HuH-7 (cell line): ENCODE data around the gene PROM2.
"Not testable (repeated sequence)": the region's sequence is repeated elsewhere in the genome, so short reads cannot be mapped to it uniquely, and the experiment has no call there.

Experiments used
- DNase-seq: peaks from one replicate; pipeline ENCODE4 v3.0.0; 2011; ENCODE audit warnings: low spot score

PROM2 gene

DNA sequence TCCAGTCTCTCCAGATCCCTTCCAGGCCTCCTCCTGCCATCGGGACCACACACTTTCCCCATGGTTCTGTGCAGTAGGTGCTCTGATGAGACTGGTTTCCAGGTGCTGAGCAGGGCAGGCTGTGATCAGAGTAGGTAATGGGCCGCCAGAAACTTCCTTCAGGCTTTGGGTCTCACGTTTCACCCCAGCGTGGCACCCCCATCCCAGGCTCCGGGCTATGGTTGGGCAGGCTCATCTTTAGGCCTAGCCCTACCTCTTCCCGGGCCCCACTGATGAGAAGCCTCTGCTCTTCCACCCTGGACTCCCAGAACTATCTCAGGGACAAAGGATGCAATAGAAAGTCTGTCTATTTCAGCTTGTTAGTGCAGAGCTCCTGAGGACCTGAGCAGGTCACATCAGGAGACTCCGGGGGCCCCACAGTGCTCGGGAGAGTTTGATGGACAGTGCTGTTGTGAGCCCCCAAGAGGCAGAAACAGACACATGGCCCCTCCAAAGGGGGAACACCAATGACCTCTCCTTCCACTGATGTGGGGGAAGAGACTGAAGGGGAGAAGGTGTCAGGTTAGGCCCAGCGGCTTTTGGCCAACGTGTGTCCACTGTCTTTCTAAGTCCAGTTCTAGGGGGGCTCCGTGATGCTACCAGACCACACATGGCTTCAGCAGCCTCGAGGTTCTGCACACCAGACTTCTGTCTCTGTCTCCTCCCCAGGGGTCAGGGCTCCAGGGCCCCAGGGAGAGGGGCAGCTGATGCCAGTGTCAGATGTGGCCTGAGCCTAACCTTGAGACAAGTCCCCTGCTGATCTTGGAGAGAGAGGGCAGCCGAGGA is 5.8 kb upstream of the PROM2 start:
- DNase-seq, result no peak

DNA sequence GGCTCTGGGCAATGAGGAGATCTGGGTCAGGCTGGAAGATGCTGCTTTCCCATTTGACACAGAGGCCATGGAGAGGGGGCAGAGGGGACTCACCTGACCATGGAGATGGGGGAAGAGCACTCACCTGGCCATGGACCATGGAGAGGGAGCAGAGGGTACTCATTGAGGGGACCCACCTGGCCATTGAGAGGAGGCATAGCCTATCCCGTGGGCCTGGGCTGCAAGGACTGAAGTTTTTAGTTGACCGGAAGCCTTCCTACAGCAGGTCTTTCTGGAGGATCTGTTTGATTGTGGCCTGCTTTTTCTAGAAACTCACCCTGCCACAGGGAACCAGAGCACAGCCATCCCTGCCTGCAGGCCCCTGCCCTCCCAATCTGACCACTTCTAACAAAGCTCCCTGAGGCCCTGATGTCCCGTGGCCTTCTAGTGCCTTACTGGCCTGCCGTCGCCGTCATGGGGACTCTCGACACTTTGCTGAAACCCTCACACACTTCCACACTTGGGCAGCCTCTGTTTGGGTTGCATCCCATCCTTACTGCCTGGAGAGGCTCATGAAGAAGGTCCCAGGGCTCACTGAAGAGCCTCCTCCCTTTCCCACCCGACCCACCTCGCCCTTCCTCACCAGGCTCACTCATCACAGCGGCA is 5.1 kb upstream of the PROM2 start:
- DNase-seq, result no peak

DNA sequence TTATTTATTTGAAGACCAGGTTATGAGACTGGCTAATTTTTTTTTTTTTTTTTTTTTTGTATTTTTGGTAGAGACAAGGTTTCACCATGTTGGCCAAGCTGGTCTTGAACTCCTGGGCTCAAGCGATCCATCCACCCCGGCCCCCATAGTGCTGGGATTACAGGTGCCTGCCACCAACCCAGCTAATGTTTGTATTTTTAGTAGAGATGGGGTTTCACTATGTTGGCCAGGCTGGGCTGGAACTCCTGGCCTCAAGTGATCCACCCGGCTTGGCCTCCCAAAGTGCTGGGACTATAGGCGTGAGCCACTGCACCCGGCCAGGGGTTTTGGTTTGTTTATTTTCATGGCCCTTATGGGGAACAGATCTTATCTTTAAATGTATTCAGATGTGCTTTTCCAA is 4.5 kb upstream of the PROM2 start:
- DNase-seq, result not testable (repeated sequence)

DNA sequence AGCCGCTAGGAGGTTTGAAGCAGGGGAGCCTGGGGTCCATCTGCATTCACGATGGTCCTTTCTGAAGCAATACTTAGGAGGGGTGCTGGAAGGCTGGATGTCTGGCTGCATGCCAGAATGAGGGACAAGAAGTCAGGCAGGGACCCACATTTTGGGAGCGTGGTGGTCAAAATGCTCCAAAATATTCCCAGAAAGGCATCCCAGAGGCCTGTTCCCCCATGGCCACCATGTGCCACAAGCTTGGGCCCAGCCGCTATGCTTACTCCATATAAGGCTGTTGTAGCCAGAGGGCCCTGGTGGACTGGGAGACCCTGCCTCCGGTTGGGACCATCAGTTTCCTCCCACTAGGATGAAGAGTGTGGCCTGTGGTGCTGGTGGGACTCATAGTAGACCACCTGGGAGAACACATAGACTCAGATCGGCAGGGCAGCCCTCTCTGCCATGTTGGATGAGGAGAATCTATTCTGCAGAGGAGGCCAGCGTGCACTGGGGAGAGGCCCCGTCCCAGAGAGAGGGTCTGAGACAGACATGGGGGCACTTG is 3.6 kb upstream of the PROM2 start:
- DNase-seq, result no peak

DNA sequence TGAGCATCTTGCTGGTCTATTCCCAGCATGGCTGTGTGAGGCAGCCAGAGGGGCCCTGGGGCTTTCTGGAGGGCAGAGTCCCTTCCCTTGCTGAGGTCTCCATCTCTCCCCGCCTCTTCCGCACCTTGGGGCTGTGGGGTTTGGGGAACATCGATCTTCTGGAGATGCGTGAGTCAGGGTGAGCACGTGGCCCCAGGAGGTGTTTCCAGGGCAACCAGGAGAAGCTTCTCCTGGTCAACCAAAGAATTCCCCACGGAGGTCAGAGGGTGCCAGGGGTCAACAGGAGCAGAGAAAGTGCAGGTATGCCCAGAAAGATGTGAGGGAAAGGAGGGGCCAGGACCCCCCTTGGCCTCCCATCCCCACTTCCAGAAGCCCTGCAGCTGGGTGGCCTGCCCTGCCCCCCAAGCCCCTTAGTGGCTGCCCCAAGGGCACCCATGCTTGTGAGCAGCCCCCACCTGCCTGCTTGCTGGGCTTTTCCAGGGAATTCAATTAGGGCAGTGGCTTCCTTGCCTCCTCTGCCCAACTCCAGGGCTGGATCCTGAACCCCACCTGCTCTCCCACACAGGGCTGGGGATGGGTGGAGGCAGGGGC is 2.8 kb upstream of the PROM2 start:
- DNase-seq, result no peak

DNA sequence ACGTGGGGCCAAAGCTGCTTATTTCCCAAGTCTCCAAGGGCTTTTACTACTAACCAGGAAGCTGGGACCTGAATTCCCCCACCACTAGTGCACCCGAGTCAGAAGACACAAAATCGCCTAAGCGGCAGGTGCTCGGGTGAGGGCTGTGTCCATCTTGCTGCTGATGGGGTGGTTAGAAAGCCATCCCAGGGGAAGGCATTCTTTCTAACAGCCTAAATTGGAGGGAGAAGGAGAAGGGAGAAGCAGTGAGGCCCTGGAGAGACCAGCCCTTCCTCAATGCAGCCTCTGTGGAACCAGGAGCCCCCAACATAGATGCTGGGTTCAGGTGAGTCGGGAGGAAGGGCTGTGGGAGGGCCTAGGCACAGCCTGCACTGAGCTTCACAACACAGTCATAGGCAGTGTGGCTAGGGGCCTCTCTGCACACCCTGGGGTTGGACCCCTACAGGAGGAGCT is 1.9 kb upstream of the PROM2 start:
- no peak for DNase-seq

DNA sequence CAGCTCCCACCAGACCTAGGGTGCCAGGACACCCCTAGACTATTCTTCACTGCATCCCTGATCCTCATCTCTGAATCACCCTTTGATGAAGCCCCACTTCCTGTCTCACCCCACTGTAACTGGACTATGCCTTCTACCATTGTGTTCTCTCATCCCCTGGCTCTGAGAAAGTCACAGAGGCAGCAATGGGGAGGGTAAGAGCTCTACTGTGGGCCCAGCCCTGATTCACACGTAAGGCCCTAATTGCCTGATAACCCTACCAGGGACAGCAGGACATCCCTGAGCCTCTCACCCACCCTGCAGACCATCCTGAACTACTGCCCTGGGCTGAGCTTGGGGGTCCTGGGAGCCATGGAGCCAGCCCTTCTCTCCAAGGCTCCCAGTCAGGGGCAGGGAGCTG is 1.5 kb upstream of the PROM2 start:
- DNase-seq, result no peak

DNA sequence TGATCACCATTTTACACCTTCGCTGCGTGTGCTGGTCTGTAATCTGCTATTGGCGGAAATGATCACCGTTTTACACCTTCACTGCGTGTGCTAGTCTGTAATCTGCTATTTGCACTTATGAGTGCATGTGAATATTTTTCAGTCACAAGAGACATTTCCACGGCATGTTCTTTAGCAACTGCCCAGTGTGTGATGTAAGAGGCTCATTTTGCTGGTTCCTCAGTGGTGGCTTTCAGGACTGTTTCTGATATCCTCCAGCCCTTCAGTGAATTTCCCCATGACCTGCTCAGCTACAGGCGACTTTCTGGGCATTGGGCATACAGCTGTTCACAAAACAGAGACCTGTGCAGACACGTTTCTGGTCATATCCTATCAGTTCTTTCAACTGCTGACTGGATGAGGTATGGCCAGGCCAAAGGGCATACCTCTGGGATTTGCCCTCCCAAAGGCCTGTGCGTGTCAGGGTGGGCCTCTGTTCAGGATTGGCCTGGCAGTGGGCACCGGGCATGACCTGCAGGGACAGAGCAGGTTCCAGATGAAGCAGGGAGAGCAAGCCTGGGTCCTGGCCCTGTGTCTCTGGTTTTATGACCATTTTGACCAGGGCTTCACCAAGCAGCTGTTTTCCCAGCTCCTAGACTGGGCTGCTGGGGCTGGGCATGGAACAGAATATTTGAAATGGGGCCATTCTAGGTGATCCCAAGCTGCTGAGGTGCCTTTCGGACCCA is 521 bp upstream of the PROM2 start:
- no peak for DNase-seq

DNA sequence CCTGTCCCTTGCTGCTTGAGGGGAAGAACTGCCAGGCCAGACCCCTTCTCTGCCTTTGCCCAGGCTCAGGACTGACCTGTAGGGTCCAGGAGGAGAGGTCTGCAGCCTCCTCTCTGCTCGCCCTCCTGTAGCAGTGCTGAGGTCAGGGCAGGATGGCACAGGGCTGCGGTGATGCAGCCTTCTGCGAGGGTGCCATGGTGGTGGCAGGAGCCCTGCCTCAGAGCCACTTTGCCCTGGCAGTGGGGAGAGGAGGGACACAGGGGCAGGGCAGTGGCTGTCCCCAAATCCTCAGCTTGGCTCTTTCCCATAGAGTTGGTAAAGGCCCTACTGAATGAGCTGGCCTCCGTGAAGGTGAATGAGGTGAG is 884 bp downstream of the PROM2 start:
- DNase-seq, result no peak

DNA sequence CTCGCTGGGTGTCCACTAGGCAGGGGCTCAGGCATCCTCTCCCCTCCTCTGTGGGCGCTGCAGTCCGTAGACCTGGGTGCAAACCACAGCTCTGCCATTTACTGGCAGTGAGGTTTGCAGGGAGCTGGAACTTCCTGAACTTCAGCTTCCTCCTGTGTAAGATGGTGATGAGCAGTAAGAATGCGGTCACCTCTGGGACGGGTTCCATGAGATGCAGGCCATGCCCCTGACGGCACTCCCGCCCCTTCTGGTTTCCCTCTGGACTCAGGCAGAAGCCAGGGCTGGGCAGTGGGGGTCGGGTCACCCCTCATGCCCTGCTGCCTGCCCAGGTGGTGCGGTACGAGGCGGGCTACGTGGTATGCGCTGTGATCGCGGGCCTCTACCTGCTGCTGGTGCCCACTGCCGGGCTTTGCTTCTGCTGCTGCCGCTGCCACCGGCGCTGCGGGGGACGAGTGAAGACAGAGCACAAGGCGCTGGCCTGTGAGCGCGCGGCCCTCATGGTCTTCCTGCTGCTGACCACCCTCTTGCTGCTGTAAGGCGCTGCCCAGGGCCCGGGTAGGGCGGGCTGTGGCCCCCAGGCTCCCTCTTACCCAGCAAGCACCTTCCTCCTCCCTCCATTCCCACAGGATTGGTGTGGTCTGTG is 1.5 kb downstream of the PROM2 start:
- no peak for DNase-seq

DNA sequence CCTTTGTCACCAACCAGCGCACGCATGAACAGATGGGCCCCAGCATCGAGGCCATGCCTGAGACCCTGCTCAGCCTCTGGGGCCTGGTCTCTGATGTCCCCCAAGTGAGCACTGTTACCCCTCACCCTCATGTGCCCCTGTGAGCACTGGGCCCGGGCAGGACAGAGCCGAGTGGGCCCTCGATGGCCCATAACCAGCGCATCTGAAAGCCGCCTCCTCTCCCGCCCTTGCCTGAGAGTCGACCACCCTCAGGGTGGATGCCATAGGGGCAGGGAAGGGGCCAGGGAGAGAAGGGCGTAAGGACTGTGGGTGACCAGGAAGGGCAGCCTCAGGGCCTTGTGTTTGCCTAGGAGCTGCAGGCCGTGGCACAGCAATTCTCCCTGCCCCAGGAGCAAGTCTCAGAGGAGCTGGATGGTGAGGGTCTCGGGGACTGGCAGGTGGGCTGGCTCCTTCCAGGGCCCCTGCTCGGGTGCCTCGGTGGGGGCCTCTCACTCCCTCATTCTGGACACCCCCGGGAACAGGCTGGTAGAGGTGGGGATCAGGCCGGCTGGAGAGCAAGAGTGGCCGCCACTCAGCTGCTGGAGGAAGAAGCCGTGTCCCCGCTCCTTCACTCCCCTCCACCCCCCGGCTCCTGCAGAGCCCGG is 2.1 kb downstream of the PROM2 start:
- no peak for DNase-seq

DNA sequence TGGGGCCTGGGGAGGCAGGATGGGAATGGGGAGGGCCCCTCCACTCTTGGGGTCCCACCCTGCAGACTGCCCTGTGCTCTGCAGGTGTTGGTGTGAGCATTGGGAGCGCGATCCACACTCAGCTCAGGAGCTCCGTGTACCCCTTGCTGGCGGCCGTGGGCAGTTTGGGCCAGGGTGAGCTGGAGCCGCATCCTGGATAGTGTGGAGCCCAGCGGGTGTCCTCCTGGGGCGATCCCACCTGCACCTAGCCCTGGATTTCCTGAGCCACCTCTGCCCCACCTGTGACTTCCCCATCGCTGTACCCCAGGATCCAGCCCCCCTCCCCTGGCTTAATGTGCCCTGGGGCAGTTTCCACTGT is 2.6 kb downstream of the PROM2 start:
- no peak for DNase-seq

DNA sequence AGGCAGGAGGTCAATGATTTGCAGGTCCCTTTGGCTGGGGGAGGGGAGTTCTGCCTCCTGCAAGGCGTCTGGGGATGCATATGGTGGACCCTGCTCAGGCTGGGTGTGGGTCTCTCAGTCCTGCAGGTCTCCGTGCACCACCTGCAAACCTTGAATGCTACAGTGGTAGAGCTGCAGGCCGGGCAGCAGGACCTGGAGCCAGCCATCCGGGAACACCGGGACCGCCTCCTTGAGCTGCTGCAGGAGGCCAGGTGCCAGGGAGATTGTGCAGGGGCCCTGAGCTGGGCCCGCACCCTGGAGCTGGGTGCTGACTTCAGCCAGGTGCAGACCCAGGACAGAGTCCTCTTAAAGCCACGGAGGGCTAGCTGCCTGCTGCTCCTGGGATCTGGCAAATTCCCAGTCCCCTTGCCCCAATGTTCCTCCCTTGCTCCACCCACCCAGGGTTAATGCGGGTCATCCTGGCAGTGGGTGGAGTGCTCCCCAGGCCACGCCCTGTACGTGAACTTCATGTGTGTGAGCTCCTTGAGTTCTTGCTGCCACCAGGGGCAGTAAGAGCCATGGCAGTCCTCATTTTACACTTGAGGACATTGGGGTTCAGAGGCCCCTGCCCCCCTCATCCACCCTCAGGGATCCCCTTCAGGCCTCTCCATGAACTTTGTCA is 3.1 kb downstream of the PROM2 start:
- DNase-seq, result no peak

DNA sequence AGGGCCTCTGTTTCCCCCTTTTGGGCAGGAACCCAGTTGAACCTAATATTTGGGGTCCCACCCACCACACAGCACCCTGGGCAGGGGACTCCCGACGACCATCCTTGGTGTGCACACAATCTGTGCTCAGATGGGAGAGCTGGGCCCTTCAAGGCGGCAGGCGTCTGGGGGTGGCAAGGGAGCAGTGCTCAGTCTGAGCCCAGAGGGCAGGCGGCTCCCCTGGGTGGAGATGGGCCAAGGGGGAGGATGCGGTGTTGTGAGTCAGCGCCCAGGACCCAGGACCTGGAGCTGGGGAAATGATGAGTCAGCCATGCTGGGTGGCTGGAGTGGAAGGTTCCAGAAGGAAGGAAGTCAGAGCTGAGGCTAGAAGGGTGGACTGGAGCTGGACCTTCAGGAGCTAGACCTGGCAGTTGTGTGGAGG is 3.8 kb downstream of the PROM2 start:
- no peak for DNase-seq

DNA sequence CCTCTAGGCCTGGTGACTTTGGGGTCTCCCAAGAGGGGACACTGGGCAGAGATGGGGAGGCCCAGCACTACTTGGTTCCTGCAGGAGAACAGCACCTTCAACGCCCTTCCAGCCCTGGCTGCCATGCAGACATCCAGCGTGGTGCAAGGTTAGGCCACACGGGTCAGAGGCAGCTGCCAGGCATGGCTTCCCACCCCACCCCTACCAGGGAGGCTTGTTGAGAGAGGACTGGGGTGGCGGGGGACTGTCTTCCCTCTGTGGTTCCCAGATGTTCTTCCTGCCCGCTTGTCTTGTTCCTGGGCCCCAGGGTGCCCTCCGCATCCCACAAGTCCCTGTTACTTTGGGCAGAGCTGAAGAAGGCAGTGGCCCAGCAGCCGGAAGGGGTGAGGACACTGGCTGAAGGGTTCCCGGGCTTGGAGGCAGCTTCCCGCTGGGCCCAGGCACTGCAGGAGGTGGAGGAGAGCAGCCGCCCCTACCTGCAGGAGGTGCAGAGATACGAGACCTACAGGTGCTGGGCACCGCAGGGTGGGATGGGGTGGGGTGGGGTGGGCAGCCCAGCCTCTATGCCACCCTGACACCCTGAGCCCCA is 4.5 kb downstream of the PROM2 start:
- no peak for DNase-seq

DNA sequence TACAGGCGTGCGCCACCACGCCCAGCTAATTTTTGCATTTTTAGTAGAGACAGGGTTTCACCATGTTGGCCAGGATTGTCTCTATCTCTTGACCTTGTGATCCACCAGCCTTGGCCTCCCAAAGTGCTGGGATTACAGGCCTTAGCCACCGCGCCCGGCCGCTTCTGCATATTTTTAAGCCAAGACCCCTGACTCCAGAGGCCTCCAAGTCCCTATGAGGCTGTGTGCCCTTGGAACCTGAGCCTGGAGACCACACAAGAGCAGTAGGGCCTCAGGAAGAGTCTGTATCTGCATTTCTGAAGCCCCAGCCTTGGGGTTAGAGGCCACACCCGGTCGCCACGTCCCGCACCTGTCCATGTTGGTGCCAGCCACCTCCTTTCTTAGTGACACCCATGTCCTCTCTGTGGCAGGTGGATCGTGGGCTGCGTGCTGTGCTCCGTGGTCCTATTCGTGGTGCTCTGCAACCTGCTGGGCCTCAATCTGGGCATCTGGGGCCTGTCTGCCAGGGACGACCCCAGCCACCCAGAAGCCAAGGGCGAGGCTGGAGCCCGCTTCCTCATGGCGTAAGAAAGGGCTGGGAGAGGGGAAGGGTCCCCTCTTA is 5.3 kb downstream of the PROM2 start:
- no peak for DNase-seq

DNA sequence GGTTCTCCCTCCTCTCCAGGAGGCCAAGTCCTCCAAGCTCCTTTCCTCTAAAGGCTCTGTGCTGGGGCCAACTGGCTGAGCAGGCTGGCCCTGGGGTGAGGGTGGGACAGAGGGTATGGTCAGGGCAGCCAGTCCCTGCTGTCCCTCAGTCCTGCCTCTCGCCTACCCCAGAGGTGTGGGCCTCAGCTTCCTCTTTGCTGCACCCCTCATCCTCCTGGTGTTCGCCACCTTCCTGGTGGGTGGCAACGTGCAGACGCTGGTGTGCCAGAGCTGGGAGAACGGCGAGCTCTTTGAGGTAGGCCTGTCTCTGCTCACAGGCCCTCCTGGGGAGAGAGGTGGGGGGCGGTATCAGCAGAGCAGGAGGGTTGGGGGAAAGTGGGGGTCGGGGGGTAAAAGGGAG is 6.8 kb downstream of the PROM2 start:
- no peak for DNase-seq

DNA sequence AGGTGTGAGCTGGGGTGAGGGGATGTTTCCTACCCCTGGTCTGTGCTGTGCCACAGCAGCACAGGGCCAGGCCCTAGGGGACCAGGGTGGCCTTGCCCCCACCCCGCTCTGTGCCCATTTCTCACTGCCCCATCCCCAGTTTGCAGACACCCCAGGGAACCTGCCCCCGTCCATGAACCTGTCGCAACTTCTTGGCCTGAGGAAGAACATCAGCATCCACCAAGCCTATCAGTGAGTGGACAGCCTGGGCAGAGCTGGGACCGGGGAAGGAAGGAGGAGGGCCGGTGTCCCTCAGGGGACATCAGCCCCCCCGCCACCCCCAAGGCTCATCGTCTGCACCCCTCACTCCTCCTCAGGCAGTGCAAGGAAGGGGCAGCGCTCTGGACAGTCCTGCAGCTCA is 7.5 kb downstream of the PROM2 start:
- DNase-seq, result no peak

DNA sequence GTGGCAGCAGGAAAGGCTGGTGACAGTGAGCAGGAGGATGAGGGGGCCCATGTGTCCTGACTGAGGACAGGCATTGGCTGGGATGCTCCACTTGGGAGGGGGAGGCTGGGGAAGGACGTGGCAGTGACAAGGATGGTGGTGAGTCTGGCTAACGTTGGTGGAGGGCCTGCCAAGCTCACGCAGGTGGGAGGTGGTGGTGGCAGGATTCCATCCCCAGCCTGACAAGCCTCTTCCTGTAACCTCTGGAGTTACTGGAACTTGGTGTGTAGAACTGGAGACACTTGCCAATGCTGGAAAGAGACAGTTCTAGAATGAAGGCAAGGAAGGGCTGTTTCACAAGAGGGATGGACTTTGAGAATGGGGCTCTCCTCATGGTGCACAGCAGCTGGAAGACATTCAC is 8.2 kb downstream of the PROM2 start:
- no peak for DNase-seq

DNA sequence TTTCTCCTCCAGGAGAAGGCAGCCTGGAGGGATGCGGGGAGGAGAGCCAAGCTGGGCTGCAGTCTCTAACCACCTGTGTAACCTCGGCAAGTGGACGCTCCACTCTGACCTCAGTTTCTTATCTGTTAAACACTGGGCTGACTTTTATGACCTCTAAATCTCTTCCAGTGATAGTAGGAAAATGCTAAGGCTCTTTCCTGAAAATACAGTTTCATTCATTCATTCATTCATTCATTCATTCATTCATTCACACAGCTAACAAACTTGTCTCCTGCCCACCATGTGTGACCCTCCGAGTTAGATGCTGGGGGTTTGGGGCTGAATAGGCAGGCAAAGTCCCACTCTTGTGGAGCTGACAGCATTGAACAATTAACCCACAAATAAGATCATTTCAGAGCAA is 9.3 kb downstream of the PROM2 start:
- no peak for DNase-seq
